Calu3 (cell line): ENCODE data around the gene SRSF3. TPM values are rescaled to one million over a fixed set of nuclear protein-coding genes. Genes with fewer than 3 reads are reported as not detected.

Source experiments
- BruUV-seq: library from RNA; stranded (reverse); fragments of 400-500 nt; replicated peaks from 2 replicates; lab custom pipeline; 2021; lab: Mats Ljungman, UMichigan
- CTCF ChIA-PET: fragments of 300-600 bp; sonication (Branson Sonifier 250); formaldehyde crosslinking; loops from one replicate; lab custom pipeline; 2022; ENCODE audit warnings: antibody characterized with exemption; lab: Charles Lee
- DNase-seq: peaks from one replicate; pipeline ENCODE4 v3.0.0; 2022
- H3K27ac Mint-ChIP-seq: one replicate; pipeline ENCODE4 v1.8.0; 2022; ENCODE audit warnings: mixed read lengths; ENCODE audit not compliant: unreplicated experiment
- H3K27me3 Mint-ChIP-seq: one replicate; pipeline ENCODE4 v1.8.0; 2022; ENCODE audit warnings: mixed read lengths; ENCODE audit not compliant: unreplicated experiment
- H3K36me3 Mint-ChIP-seq: one replicate; pipeline ENCODE4 v1.8.0; 2022; ENCODE audit warnings: mild to moderate bottlenecking, moderate library complexity, mixed read lengths; ENCODE audit not compliant: insufficient read depth, unreplicated experiment
- H3K4me1 Mint-ChIP-seq: one replicate; pipeline ENCODE4 v1.8.0; 2022; ENCODE audit warnings: mild to moderate bottlenecking, low read depth, mixed read lengths; ENCODE audit not compliant: unreplicated experiment
- H3K4me3 Mint-ChIP-seq: one replicate; pipeline ENCODE4 v1.8.0; 2022; ENCODE audit warnings: mild to moderate bottlenecking, low read depth, moderate library complexity, mixed read lengths; ENCODE audit not compliant: unreplicated experiment
- H3K9me3 Mint-ChIP-seq: one replicate; pipeline ENCODE4 v1.8.0; 2022; ENCODE audit warnings: low read depth, mixed read lengths; ENCODE audit not compliant: unreplicated experiment
- CTCF ChIP-seq: fragments of 200-600 bp; IDR thresholded peaks from one replicate; pipeline ENCODE4 v1.8.0; 2022; ENCODE audit warnings: antibody characterized with exemption; ENCODE audit not compliant: unreplicated experiment
- intact Hi-C: fragments of 100-400 bp; cut with micrococcal nuclease; formaldehyde crosslinking; loops from one replicate; pipeline ENCODE4 v1.10.0; 2022; ENCODE audit not compliant: unreplicated experiment
- total RNA-seq: library from RNA; stranded (reverse); gene quantifications from 2 replicates; pipeline ENCODE4 v1.2.3, GENCODE V29; 2022

SRSF3 gene
- total RNA-seq, 1 experiment from 2014 or later, result 370 TPM

- CTCF ChIA-PET, result no interaction called here
- no peak for TF ChIP-seq CTCF
- Mint-ChIP-seq H3K4me1 (peaks cover 8% of the 10 kb centered on the region), H3K36me3 (no peaks in the 10 kb centered on the region), H3K4me3 (no peak overlapping the region), H3K9me3 (no peaks in the 10 kb centered on the region), H3K27ac (no peak overlapping the region), H3K27me3 (no peaks in the 10 kb centered on the region)
- intact Hi-C loops, result no loop called here
- BruUV-seq, result no TSS peak
- no peak for DNase-seq
These were observed 38.4 kb upstream of the SRSF3 start for GRCh38 chr6:36555750-36556252.

GRCh38 chr6:36556281-36556680, 37.9 kb upstream of the SRSF3 start:
- intact Hi-C loops, result no loop called here
- Mint-ChIP-seq H3K4me1 (peaks cover 8% of the 10 kb centered on the region), H3K27ac (no peak overlapping the region), H3K27me3 (no peaks in the 10 kb centered on the region), H3K36me3 (no peaks in the 10 kb centered on the region), H3K9me3 (no peaks in the 10 kb centered on the region), H3K4me3 (no peak overlapping the region)
- TF ChIP-seq CTCF, result no peak
- no TSS peak for BruUV-seq
- CTCF ChIA-PET, result no interaction called here
- DNase-seq, result no peak

GRCh38 chr6:36559011-36559793, 35.0 kb upstream of the SRSF3 start:
- Mint-ChIP-seq H3K9me3 (peaks cover 3% of the 10 kb centered on the region), H3K4me3 (no peak overlapping the region), H3K27ac (no peak overlapping the region), H3K27me3 (no peaks in the 10 kb centered on the region), H3K36me3 (no peaks in the 10 kb centered on the region), H3K4me1 (peaks cover 21% of the 10 kb centered on the region)
- no TSS peak for BruUV-seq
- CTCF ChIA-PET, result no interaction called here
- no peak for DNase-seq
- TF ChIP-seq CTCF, result no peak
- intact Hi-C loops, result no loop called here

- TF ChIP-seq CTCF, result no peak
- Mint-ChIP-seq H3K27me3 (no peaks in the 10 kb centered on the region), H3K4me1 (peaks cover 18% of the 10 kb centered on the region), H3K27ac (no peak overlapping the region), H3K4me3 (no peak overlapping the region), H3K9me3 (peaks cover 3% of the 10 kb centered on the region), H3K36me3 (no peaks in the 10 kb centered on the region)
- no peak for DNase-seq
- BruUV-seq, result no TSS peak
- CTCF ChIA-PET, result no interaction called here
- intact Hi-C loops, result no loop called here
These were observed 33.3 kb upstream of the SRSF3 start for GRCh38 chr6:36560822-36561221.
